Bronchial epithelial cell (primary cell): Measurements from ENCODE around the gene PRKCE. TPM values are rescaled to one million over a fixed set of nuclear protein-coding genes. Genes with fewer than 3 reads are reported as not detected.
"Not testable (repeated sequence)": the region's sequence is repeated elsewhere in the genome, so short reads cannot be mapped to it uniquely, and the experiment has no call there.

Source experiments
- DNase-seq: peaks from one replicate; pipeline ENCODE4 v3.0.0-alpha.2; 2010; ENCODE audit warnings: low read depth
- FAIRE-seq: peaks from 2 replicates; lab custom pipeline; 2011; peaks lifted over from hg19 to GRCh38; lab: Jason Lieb, UNC
- H3K27me3 ChIP-seq: 2 replicates; pipeline ENCODE4 v1.5.1; 2011; ENCODE audit warnings: low read length; ENCODE audit not compliant: control insufficient read depth, insufficient read depth
- H3K36me3 ChIP-seq: 2 replicates; pipeline ENCODE4 v1.5.1; 2011; ENCODE audit warnings: low read length; ENCODE audit not compliant: control insufficient read depth, insufficient read depth
- H3K4me3 ChIP-seq: 2 replicates; pipeline ENCODE4 v1.5.1; 2011; ENCODE audit warnings: mild to moderate bottlenecking, low read depth, low read length, control low read depth
- total RNA-seq: library from RNA; depleted of rRNA; stranded (reverse); fragments of >200 nt; gene quantifications from 2 replicates; pipeline ENCODE4 v1.2.1, GENCODE V29; 2014
- TF ChIP-seq, protein P1 (sequence below): IDR thresholded peaks from 2 replicates; pipeline ENCODE4 v1.5.1; 2011; ENCODE audit warnings: mild to moderate bottlenecking, moderate library complexity, low read length, control low read depth, inconsistent platforms; ENCODE audit not compliant: insufficient read depth, severe bottlenecking

PRKCE gene
- total RNA-seq, 1 donor from 2014 or later: 6.3 TPM

DNA sequence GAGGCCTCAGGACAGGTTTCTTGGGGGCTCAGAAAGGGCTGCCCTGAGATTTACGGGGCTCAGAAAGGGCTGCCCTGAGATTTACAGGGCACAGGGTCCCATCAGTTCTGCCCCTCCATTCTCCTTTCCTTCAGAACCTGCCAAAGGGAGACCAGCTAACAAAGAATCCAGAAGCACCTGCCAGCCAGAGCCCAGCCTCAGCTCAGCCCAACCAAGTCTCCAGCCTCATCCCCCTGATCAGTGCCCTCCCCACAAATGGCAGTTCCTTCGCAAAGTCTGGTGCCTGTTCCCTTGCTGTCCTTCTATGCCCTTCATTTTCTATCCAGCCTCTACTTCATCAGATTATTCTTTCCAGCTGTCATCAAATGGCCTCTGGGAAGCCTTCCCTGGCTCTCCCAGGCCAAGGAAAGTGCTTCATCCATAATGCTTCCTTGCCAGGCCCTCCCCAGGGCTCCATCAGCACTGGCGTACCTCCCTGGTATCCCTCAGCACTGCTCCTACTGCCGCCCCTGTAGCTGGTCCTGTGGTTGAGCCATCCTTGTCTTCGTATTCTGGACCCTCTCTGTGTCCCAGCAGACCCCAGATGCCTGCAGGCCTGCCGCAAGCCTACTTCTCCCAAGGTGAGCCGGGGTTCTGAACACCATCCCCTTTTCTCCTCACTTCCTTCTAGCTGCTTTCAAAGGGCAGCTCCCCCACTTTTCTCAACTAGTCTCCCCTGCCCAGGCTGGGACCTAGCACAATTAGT lies 549.6 kb downstream of the PRKCE start:
- TF ChIP-seq, protein P1, sequence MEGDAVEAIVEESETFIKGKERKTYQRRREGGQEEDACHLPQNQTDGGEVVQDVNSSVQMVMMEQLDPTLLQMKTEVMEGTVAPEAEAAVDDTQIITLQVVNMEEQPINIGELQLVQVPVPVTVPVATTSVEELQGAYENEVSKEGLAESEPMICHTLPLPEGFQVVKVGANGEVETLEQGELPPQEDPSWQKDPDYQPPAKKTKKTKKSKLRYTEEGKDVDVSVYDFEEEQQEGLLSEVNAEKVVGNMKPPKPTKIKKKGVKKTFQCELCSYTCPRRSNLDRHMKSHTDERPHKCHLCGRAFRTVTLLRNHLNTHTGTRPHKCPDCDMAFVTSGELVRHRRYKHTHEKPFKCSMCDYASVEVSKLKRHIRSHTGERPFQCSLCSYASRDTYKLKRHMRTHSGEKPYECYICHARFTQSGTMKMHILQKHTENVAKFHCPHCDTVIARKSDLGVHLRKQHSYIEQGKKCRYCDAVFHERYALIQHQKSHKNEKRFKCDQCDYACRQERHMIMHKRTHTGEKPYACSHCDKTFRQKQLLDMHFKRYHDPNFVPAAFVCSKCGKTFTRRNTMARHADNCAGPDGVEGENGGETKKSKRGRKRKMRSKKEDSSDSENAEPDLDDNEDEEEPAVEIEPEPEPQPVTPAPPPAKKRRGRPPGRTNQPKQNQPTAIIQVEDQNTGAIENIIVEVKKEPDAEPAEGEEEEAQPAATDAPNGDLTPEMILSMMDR: no peak
- no peak overlapping the region for H3K4me3 ChIP-seq
- no peak for DNase-seq
- FAIRE-seq: peak; percentile 40
- H3K36me3 ChIP-seq: no peaks in the 10 kb centered on the region
- no peaks in the 10 kb centered on the region for H3K27me3 ChIP-seq

DNA sequence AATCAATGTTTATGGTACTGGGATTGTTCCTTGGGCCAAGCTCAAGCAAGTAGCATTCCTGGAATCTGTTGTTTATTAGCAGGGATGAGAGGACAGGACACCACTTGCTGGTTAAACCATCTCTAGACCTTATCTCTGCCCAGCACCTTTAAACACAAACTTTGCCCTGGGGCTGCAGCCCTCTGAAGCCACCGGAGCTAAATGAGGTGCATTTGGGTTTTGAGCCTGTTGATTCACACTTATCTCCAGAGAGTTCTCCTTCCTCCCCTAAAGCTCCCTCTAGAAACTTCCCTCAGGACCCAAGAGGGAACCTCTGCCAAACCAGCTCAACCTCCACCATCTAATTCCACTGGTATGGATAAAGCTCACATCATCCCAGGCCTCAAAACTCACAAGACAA lies 551.0 kb downstream of the PRKCE start:
- H3K4me3 ChIP-seq: no peak overlapping the region
- no peaks in the 10 kb centered on the region for H3K36me3 ChIP-seq
- FAIRE-seq (no peak), DNase-seq (no peak)
- TF ChIP-seq, protein P1: no peak
- no peaks in the 10 kb centered on the region for H3K27me3 ChIP-seq

DNA sequence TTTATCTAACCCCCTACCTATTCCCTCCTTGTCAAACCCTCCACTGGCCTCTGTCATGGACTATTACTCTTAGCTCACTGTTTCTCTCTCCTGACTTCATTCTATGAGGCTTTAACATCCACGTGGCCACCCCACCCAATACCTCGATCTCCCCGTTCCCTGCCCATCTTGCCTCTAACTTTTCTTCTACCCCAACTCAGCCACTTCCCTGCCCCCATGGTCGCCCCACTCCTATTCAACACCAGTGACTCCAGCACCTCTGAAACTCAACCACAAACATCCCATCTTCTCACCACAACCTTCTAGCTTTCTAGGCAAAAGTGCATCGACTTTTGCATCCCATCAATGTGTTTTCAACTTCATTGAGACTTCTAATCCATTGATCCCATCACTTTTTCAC lies 551.5 kb downstream of the PRKCE start:
- DNase-seq (no peak), FAIRE-seq (no peak)
- H3K4me3 ChIP-seq: no peak overlapping the region
- TF ChIP-seq, protein P1: no peak
- H3K36me3 ChIP-seq: no peaks in the 10 kb centered on the region
- H3K27me3 ChIP-seq: no peaks in the 10 kb centered on the region

DNA sequence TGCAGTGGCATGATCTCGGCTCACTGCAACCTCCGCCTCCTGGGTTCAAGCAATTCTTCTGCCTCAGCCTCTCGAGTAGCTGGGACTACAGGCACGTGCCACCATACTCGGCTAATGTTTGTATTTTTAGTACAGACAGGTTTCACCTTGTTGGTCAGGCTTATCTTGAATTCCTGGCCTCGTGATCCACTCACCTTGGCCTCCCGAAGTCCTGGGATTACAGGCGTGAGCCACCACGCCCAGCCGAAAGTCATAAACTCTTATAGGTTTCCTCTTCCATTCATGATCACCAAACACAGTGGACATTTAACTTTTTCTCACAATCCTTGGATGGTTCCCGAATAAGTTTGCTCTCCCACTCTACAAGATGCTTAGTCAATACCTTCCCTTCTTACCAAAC lies 552.2 kb downstream of the PRKCE start:
- DNase-seq, FAIRE-seq, H3K4me3 ChIP-seq, H3K27me3 ChIP-seq, H3K36me3 ChIP-seq: not testable (repeated sequence)

DNA sequence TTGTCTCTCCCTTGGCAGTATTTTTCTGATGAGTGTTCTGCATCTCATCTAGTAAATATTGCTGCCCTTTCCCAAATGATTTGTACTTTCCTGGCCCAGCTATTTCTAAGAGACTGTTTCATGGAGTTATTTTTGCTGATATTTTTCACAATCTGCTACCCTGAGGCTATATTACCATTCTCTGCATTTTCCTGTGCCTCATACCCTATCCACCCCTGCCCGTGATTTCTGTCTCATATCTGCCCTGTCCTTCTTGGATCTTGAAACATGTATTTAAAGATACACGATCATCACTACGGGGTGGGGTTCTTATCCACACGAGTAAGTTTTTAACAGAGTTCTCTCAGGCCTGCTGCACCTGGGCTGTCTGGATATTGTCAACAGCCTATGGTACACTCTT lies 556.1 kb downstream of the PRKCE start:
- TF ChIP-seq, protein P1: no peak
- no peak for DNase-seq
- no peak for FAIRE-seq
- Histone ChIP-seq H3K4me3 (no peak overlapping the region), H3K27me3 (no peaks in the 10 kb centered on the region), H3K36me3 (no peaks in the 10 kb centered on the region)

DNA sequence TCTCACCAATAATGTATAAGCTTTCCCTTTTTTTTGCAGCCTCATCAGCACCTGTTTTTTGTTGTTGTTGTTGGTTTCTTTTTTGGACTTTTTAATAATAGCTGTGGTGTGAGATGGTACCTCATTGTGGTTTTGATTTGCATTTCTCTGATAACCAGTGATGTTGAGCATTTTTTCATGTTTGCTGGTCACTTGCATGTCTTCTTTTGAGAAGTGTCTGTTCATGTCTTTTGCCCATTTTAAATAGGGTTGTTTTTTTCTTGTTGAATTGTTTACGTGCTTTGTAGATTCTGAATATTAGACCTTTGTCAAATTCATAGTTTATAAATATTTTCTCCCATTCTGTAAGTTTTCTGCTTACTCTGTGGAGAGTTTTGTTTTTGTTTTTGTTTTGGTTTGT lies 557.3 kb downstream of the PRKCE start:
- Histone ChIP-seq H3K36me3 (no peaks in the 10 kb centered on the region), H3K4me3 (no peak overlapping the region), H3K27me3 (no peaks in the 10 kb centered on the region)
- TF ChIP-seq, protein P1: no peak
- no peak for FAIRE-seq
- no peak for DNase-seq
